Stomach (tissue), 9 donors: ENCODE results near the gene CTSL. TPM values are rescaled to one million over a fixed set of nuclear protein-coding genes. Genes with fewer than 3 reads are reported as not detected.

Experiments
- DNase-seq, 2 donors: peaks; one replicate each; pipeline versions ENCODE4 v3.0.0 to v3.0.0-alpha.2; 2013 to 2019
- H3K27ac ChIP-seq, 5 donors: fragments of 200-600 bp in 4 of 5; sonication (generic) in 4 of 5; one replicate each; pipeline ENCODE4 v1.5.1; 2013 to 2019; ENCODE audit warnings: mild to moderate bottlenecking in 1 of 5, moderate library complexity in 1 of 5
- H3K27me3 ChIP-seq, 3 donors: fragments of 200-600 bp; sonication (generic); one replicate each; pipeline ENCODE4 v1.5.1; 2017 to 2019; ENCODE audit warnings: mixed run types in 1 of 3
- H3K36me3 ChIP-seq, 4 donors: fragments of 200-600 bp; sonication (generic); 1 replicate in 3 of 4; 2 replicates in 1 of 4; pipeline ENCODE4 v1.5.1; 2016 to 2019
- H3K4me1 ChIP-seq, 4 donors: fragments of 200-600 bp; sonication (generic); one replicate each; pipeline ENCODE4 v1.5.1; 2016 to 2019
- H3K4me3 ChIP-seq, 4 donors: fragments of 200-600 bp; sonication (generic) in 3 of 4; one replicate each; pipeline ENCODE4 v1.5.1; 2016 to 2019; ENCODE audit warnings: mild to moderate bottlenecking in 1 of 4
- H3K9me3 ChIP-seq, 4 donors: fragments of 200-600 bp; sonication (generic); one replicate each; pipeline ENCODE4 v1.5.1; 2016 to 2019
- CTCF ChIP-seq, 7 experiments: fragments of 450-650 bp in 4 of 7; fragments of 200-600 bp in 3 of 7; sonication (generic) in 3 of 7; IDR thresholded peaks; one replicate each; pipeline ENCODE4 v1.5.1; 2016 to 2019; ENCODE audit warnings: antibody characterized with exemption in 7 of 7, control low read depth in 2 of 7, mild to moderate bottlenecking in 1 of 7
- EP300 ChIP-seq: sonication (generic); formaldehyde crosslinking; IDR thresholded peaks from one replicate; pipeline ENCODE4 v1.6.1; 2017; ENCODE audit warnings: antibody characterized with exemption
- POLR2A ChIP-seq, 4 donors: fragments of 450-650 bp; IDR thresholded peaks; one replicate each; pipeline ENCODE4 v1.6.1; 2016; ENCODE audit warnings: antibody characterized with exemption in 4 of 4, control low read depth in 2 of 4, mild to moderate bottlenecking in 1 of 4, moderate library complexity in 1 of 4
- POLR2AphosphoS5 ChIP-seq, 3 donors: sonication (generic); formaldehyde crosslinking; IDR thresholded peaks; one replicate each; pipeline ENCODE4 v1.6.1; 2016; ENCODE audit warnings: antibody characterized with exemption in 3 of 3
- WGBS, 5 donors: extraction: QIAGEN DNeasy Blood & Tissue Kit in 3 of 5; methylation state at CpG; one replicate each; pipeline versions ENCODE4 v1.1.5 to v1.1.7; 2013 to 2018; 5-methylcytosine and 5-hydroxymethylcytosine counted together
- intact Hi-C: fragments of 100-400 bp; cut with DNase I; formaldehyde crosslinking; loops from one replicate; pipeline ENCODE4 v1.15.1; 2023; ENCODE audit warnings: low total_unique reads
- polyA plus RNA-seq, 3 donors: library from polyadenylated mRNA; stranded (reverse); fragments of 200-250 nt; gene quantifications; one replicate each; pipeline ENCODE4 v1.2.3, GENCODE V29; 2013
- total RNA-seq, 5 donors: library from RNA; depleted of rRNA; stranded (reverse); fragments of >200 nt; gene quantifications; one replicate each; pipeline versions ENCODE4 v1.1.0 to v1.2.3, GENCODE V29; 2014 to 2016
- donor health status: healthy with polysubstance abuse.
- donor health status: Bipolar disorder and iron deficiency.
- donor health status: healthy.

The CTSL gene
- total and polyA plus RNA-seq, 8 donors, result 4.9 to 104 (median 34.4) TPM

- TF ChIP-seq POLR2A (IDR thresholded peaks at IDR 0.05) (no peak), POLR2AphosphoS5 (IDR thresholded peaks at IDR 0.05) (no peak), EP300 (no peak), CTCF (IDR thresholded peaks at IDR 0.05) (no peak)
- Histone ChIP-seq H3K27me3 (no peaks in the 10 kb centered on the region), H3K4me1 (peaks cover 4 to 28% (median 10%) of the 10 kb centered on the region in 4 donors), H3K4me3 (no peak overlapping the region), H3K36me3 (peaks cover 0 to 18% (median 16%) of the 10 kb centered on the region in 4 donors), H3K9me3 (no peaks in the 10 kb centered on the region), H3K27ac (peak overlapping the region in 4 of 5 donors; percentile 62 to 81 (median 75))
- 92 to 97% (median 95%) methylated on average over 6 of the region's 6 CpGs for WGBS, 5 donors
- intact Hi-C loops, result no loop called here
- no peak for DNase-seq
Observed at GRCh38 chr9:87712801-87713277, 13.1 kb upstream of the CTSL start.

- intact Hi-C loops, result no loop called here
- H3K27ac ChIP-seq, result peak overlapping the region; percentile 61 to 81 (median 70)
- TF ChIP-seq POLR2AphosphoS5 (IDR thresholded peaks at IDR 0.05) (peak; percentile 7 to 74 (median 57)), EP300 (no peak), CTCF (IDR thresholded peaks at IDR 0.05) (no peak), POLR2A (IDR thresholded peaks at IDR 0.05) (no peak)
Observed at GRCh38 chr9:87713278-87713987, 12.5 kb upstream of the CTSL start.

GRCh38 chr9:87713988-87714330, 12.0 kb upstream of the CTSL start:
- no peaks in the 10 kb centered on the region for H3K27me3 ChIP-seq
- no peaks in the 10 kb centered on the region for H3K9me3 ChIP-seq
- intact Hi-C loops, result no loop called here
- TF ChIP-seq EP300, result no peak
- no peak for TF ChIP-seq POLR2A (IDR thresholded peaks at IDR 0.05)
- TF ChIP-seq POLR2AphosphoS5 (IDR thresholded peaks at IDR 0.05), result no peak
- no peak for TF ChIP-seq CTCF (IDR thresholded peaks at IDR 0.05)
- H3K4me1 ChIP-seq, result peaks cover 4 to 28% (median 10%) of the 10 kb centered on the region in 4 donors
- no peak for DNase-seq
- no peak overlapping the region for H3K4me3 ChIP-seq
- H3K36me3 ChIP-seq, result peaks cover 0 to 7% (median 6%) of the 10 kb centered on the region in 4 donors
- 53 to 80% (median 64%) methylated on average over 5 of the region's 5 CpGs for WGBS, 5 donors
- H3K27ac ChIP-seq, result peak overlapping the region in 4 of 5 donors; percentile 62 to 81 (median 75)

More at GRCh38 chr9:87713278-87713987, 12.5 kb upstream of the CTSL start:
- no peaks in the 10 kb centered on the region for H3K9me3 ChIP-seq
- 43 to 60% (median 57%) methylated on average over 11 of the region's 11 CpGs for WGBS, 5 donors
- H3K4me3 ChIP-seq, result no peak overlapping the region
- peaks cover 0 to 12% (median 12%) of the 10 kb centered on the region in 4 donors for H3K36me3 ChIP-seq
- peak; percentile 56 to 69 for DNase-seq
- H3K4me1 ChIP-seq, result peaks cover 4 to 28% (median 10%) of the 10 kb centered on the region in 4 donors
- no peaks in the 10 kb centered on the region for H3K27me3 ChIP-seq

GRCh38 chr9:87714819-87715218, 11.1 kb upstream of the CTSL start:
- peak overlapping the region in 4 of 5 donors; percentile 62 to 81 (median 75) for H3K27ac ChIP-seq
- H3K4me1 ChIP-seq, result peaks cover 4 to 28% (median 10%) of the 10 kb centered on the region in 4 donors
- DNase-seq, result peak; percentile 68 to 85
- H3K9me3 ChIP-seq, result no peaks in the 10 kb centered on the region
- no peak overlapping the region for H3K4me3 ChIP-seq
- H3K27me3 ChIP-seq, result no peaks in the 10 kb centered on the region
- intact Hi-C loops, result no loop called here
- H3K36me3 ChIP-seq, result no peaks in the 10 kb centered on the region
- WGBS, 5 donors, result 22 to 51% (median 43%) methylated on average over 2 of the region's 2 CpGs
- TF ChIP-seq POLR2A (IDR thresholded peaks at IDR 0.05), result no peak
- no peak for TF ChIP-seq EP300
- peak; percentile 39 to 79 (median 69) for TF ChIP-seq POLR2AphosphoS5 (IDR thresholded peaks at IDR 0.05)
